ENCODE results near the gene THBS4. TPM values are rescaled to one million over a fixed set of nuclear protein-coding genes. Genes with fewer than 3 reads are reported as not detected.

Gene THBS4
- total and polyA plus RNA-seq, 10 of the 15 experiments (the other 5 are each of a cell fraction or from before 2014, with no cell fraction given) = 0.31 to 1.7 (median 0.75) TPM

DNA sequence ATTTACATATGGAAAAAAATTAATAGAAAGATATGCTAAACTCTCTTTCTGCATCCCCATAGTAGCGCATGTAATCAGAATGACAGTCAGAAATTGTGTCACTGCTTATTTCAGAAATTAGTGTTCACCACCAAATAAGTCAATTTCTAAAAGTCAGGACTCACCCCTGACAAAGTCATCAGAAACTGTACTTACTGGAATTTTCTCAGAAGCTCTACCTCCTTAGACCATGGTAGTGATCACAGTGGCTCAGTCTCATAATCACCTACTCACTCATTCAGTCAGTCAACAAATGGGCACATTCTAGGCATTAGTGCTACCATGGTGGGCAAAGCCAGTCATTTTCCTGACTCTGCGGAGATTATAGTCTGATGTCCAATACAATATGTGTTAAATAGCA, 22.0 kb downstream of the THBS4 start:
- in situ Hi-C loops (cut with MboI) = no loop called here

GRCh38 chr5:80057921-80058320, 22.8 kb downstream of the THBS4 start:
- no peaks in the 10 kb centered on the region for H3K36me3 ChIP-seq (ENCODE audit: control insufficient read depth in 2 of 2, insufficient read depth in 2 of 2, low read length in 1 of 2)
- no peak overlapping the region for H2AFZ ChIP-seq (ENCODE audit: control insufficient read depth, low read depth, low read length)
- no peak overlapping the region for H3K27ac ChIP-seq (ENCODE audit: control insufficient read depth, insufficient read depth)
- H3K4me3 ChIP-seq = no peak overlapping the region
- H3K4me2 ChIP-seq (ENCODE audit: control insufficient read depth, insufficient read depth) = no peak overlapping the region
- RAD21 ChIA-PET (ENCODE audit: unreplicated experiment) = no interaction called here
- 0% methylated on average over 2 of the region's 2 CpGs for WGBS (ENCODE audit: insufficient coverage, insufficient replicate concordance, low lambda C conversion rate, missing lambda C conversion rate)
- SMC1A ChIA-PET (ENCODE audit: uncharacterized antibody, unreplicated experiment) = interaction anchor here (1.4 kb wide), 1 partner anchor 12 kb away, joined by 3 read pairs; no protein-coding TSS in a partner anchor
- in situ Hi-C loops (cut with MboI) (no loop called here), intact Hi-C loops (cut with micrococcal nuclease; ENCODE audit: unreplicated experiment) (no loop called here)
- DNase-seq (ENCODE audit: low read depth, low spot score) = no peak
- ATAC-seq = no peak
- BruUV-seq (replicated peaks) = no TSS peak
- FAIRE-seq = no peak
- no peaks in the 10 kb centered on the region for H3K9me3 ChIP-seq (replicated peaks; ENCODE audit: control insufficient read depth, insufficient read depth, low read length)
- H3K27me3 ChIP-seq (replicated peaks in 1 of 2; ENCODE audit: control insufficient read depth in 2 of 2, insufficient read depth in 2 of 2, low read length in 1 of 2) = no peaks in the 10 kb centered on the region
- no peaks in the 10 kb centered on the region for H4K20me1 ChIP-seq (ENCODE audit: control insufficient read depth, insufficient read depth)
- CTCF ChIA-PET = no interaction called here
- POLR2A ChIA-PET = no interaction called here
- no peaks in the 10 kb centered on the region for H3K79me2 ChIP-seq (ENCODE audit: control insufficient read depth, insufficient read depth, low read length)
- H3K9ac ChIP-seq (ENCODE audit: control insufficient read depth, insufficient read depth, low read length) = no peak overlapping the region
- H3K4me1 ChIP-seq (ENCODE audit: control insufficient read depth, insufficient read depth, low read length) = no peaks in the 10 kb centered on the region
- no peak for TF ChIP-seq GATAD2B (conservative IDR thresholded peaks at IDR 0.05; ENCODE audit: low read depth)
- TF ChIP-seq CBX5 (IDR thresholded peaks at IDR 0.05; ENCODE audit: low read depth) = no peak
- TF ChIP-seq ZNF622 (IDR thresholded peaks at IDR 0.05) = no peak
- TF ChIP-seq E4F1 (IDR thresholded peaks at IDR 0.05; ENCODE audit: borderline replicate concordance, partially characterized antibody) = no peak
- no peak for TF ChIP-seq ZNF24 (IDR thresholded peaks at IDR 0.05)
- TF ChIP-seq RAD51 (IDR thresholded peaks at IDR 0.05) = no peak
- TF ChIP-seq RCOR1 (conservative IDR thresholded peaks at IDR 0.05; ENCODE audit: low read depth, low read length) = no peak
- no peak for TF ChIP-seq CBX3 (IDR thresholded peaks at IDR 0.05; ENCODE audit: borderline replicate concordance, low read depth)
- TF ChIP-seq ZNF384 (IDR thresholded peaks at IDR 0.05; ENCODE audit: borderline replicate concordance, low read depth, low read length) = no peak

More for the DNA sequence above, 22.0 kb downstream of the THBS4 start:
- intact Hi-C loops (cut with micrococcal nuclease; ENCODE audit: unreplicated experiment) = no loop called here
- Histone ChIP-seq H3K4me3 (no peak overlapping the region), H4K20me1 (ENCODE audit: control insufficient read depth, insufficient read depth) (no peaks in the 10 kb centered on the region), H3K9me3 (replicated peaks; ENCODE audit: control insufficient read depth, insufficient read depth, low read length) (no peaks in the 10 kb centered on the region), H3K4me2 (ENCODE audit: control insufficient read depth, insufficient read depth) (no peak overlapping the region), H3K36me3 (ENCODE audit: control insufficient read depth in 2 of 2, insufficient read depth in 2 of 2, low read length in 1 of 2) (no peaks in the 10 kb centered on the region), H3K79me2 (ENCODE audit: control insufficient read depth, insufficient read depth, low read length) (no peaks in the 10 kb centered on the region), H3K4me1 (ENCODE audit: control insufficient read depth, insufficient read depth, low read length) (no peaks in the 10 kb centered on the region), H3K9ac (ENCODE audit: control insufficient read depth, insufficient read depth, low read length) (no peak overlapping the region), H3K27ac (ENCODE audit: control insufficient read depth, insufficient read depth) (no peak overlapping the region), H2AFZ (ENCODE audit: control insufficient read depth, low read depth, low read length) (no peak overlapping the region), H3K27me3 (replicated peaks in 1 of 2; ENCODE audit: control insufficient read depth in 2 of 2, insufficient read depth in 2 of 2, low read length in 1 of 2) (no peaks in the 10 kb centered on the region)
- no peak for DNase-seq (ENCODE audit: low read depth, low spot score)
- ChIA-PET RAD21 (ENCODE audit: unreplicated experiment) (no interaction called here), CTCF (interaction anchor here (0.7 to 1.7 kb wide), 3 partner anchors 10 to 27 kb away, joined by 3 to 5 read pairs (median 4); no protein-coding TSS in a partner anchor), POLR2A (no interaction called here), SMC1A (ENCODE audit: uncharacterized antibody, unreplicated experiment) (interaction anchor here (1.0 kb wide), 1 partner anchor 26 kb away, joined by 4 read pairs; no protein-coding TSS in a partner anchor)
- 77% methylated on average over 2 of the region's 2 CpGs for WGBS (ENCODE audit: insufficient coverage, insufficient replicate concordance, low lambda C conversion rate, missing lambda C conversion rate)
- TF ChIP-seq SREBF1 (IDR thresholded peaks at IDR 0.05; ENCODE audit: low read length) = no peak
- TF ChIP-seq ASH2L (IDR thresholded peaks at IDR 0.05; ENCODE audit: borderline replicate concordance, low read depth) = no peak
- TF ChIP-seq JUND (IDR thresholded peaks at IDR 0.05; ENCODE audit: low read depth, low read length) = no peak
- TF ChIP-seq SKIL (IDR thresholded peaks at IDR 0.05; ENCODE audit: low read depth, poor library complexity, severe bottlenecking) = no peak
- no peak for ATAC-seq
- no TSS peak for BruUV-seq (replicated peaks)
- FAIRE-seq = no peak

Data from GM12878 (cell line).